Endothelial cell of umbilical vein (primary cell): ENCODE results near the gene ZNF580.

Source experiments
- EZH2 ChIP-seq: IDR thresholded peaks from 2 replicates; pipeline ENCODE4 v1.6.1; 2012; ENCODE audit warnings: borderline replicate concordance, low read depth, mild to moderate bottlenecking, moderate library complexity, low read length, inconsistent platforms; ENCODE audit not compliant: severe bottlenecking
- GATA2 ChIP-seq: IDR thresholded peaks from 2 replicates; pipeline ENCODE4 v1.7.0; 2011; ENCODE audit warnings: low read depth, mild to moderate bottlenecking, moderate library complexity, mixed read lengths, low read length; ENCODE audit not compliant: insufficient read length, insufficient read depth
- JUN ChIP-seq: IDR thresholded peaks from 2 replicates; pipeline ENCODE4 v1.6.1; 2011; ENCODE audit warnings: borderline replicate concordance, low read depth; ENCODE audit not compliant: insufficient read length, insufficient read depth
- MYC ChIP-seq: IDR thresholded peaks from one replicate; pipeline ENCODE4 v1.6.1; 2011; ENCODE audit warnings: mild to moderate bottlenecking, low read depth, low read length
- POLR2A ChIP-seq: IDR thresholded peaks from 2 replicates; pipeline ENCODE4 v1.6.1; 2012; ENCODE audit warnings: low read depth, mild to moderate bottlenecking, control low read depth, low read length
- POLR2AphosphoS5 ChIP-seq: IDR thresholded peaks from 2 replicates; pipeline ENCODE4 v1.6.1; 2012; ENCODE audit warnings: low read depth, mild to moderate bottlenecking, control low read depth, low read length, moderate library complexity; ENCODE audit not compliant: insufficient read depth
- TF ChIP-seq, protein P1 (sequence below), 2 donors: IDR thresholded peaks; 1 replicate in 1 of 2; 2 replicates in 1 of 2; pipeline ENCODE4 v1.5.1; 2011; ENCODE audit warnings: low read length in 2 of 2, mild to moderate bottlenecking in 2 of 2, moderate library complexity in 2 of 2, control low read depth in 1 of 2, inconsistent platforms in 1 of 2, low read depth in 1 of 2; ENCODE audit not compliant: insufficient read depth in 1 of 2; ENCODE audit errors: extremely low read depth in 1 of 2

DNA sequence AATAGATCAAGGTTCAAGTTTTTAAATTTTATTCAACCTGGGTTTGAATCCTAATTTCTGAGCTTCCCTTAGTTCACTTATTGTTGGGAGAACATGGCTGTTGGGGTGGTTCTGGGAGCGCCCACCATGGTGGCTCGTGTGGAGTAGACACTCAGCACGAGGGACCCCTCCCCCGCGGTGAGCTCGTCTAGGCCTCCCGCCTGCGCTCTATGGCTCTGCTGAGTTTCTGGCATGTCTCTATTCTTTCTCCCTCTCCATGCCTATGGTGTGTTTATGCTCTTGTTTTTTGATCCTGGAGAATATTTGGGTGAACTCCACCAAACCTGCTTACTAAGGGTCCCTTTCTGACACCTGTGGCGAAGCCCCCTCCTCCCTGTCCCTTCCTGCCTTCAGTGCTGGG is 32.7 kb downstream of the ZNF580 start:
- TF ChIP-seq POLR2A (no peak), POLR2AphosphoS5 (no peak), EZH2 (no peak), MYC (no peak), GATA2 (no peak), JUN (no peak)
- TF ChIP-seq, protein P1, sequence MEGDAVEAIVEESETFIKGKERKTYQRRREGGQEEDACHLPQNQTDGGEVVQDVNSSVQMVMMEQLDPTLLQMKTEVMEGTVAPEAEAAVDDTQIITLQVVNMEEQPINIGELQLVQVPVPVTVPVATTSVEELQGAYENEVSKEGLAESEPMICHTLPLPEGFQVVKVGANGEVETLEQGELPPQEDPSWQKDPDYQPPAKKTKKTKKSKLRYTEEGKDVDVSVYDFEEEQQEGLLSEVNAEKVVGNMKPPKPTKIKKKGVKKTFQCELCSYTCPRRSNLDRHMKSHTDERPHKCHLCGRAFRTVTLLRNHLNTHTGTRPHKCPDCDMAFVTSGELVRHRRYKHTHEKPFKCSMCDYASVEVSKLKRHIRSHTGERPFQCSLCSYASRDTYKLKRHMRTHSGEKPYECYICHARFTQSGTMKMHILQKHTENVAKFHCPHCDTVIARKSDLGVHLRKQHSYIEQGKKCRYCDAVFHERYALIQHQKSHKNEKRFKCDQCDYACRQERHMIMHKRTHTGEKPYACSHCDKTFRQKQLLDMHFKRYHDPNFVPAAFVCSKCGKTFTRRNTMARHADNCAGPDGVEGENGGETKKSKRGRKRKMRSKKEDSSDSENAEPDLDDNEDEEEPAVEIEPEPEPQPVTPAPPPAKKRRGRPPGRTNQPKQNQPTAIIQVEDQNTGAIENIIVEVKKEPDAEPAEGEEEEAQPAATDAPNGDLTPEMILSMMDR (IDR thresholded peaks at IDR 0.05; ENCODE audit: extremely low read depth in 1 of 2, insufficient read depth in 1 of 2, low read depth in 1 of 2, low read length in 2 of 2): no peak
